Measurements from ENCODE around the gene CLEC1B. TPM values are rescaled to one million over a fixed set of nuclear protein-coding genes. Genes with fewer than 3 reads are reported as not detected.

The CLEC1B gene
- total RNA-seq, 2 donors from 2014 or later: not detected

DNA sequence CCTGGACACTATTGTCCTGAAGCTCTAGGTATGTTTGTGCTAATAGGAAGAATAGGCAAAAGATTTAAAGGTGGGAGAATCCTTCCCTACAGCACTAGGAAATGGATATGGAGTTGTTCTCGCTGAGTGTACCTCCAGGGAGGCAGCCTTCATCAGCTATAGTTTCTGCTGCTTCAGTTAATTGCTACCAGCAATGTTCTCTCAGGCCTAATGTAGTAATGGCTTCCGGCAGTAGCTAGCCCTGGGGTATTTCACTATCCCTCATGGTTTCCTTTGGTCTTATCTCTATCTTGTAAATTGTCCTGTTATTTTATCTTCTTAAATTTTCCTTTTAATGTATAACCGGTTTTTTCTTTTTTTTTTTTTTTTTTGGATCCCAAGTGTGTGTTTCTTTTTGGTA, 37.0 kb downstream of the CLEC1B start:
- no peak overlapping the region for H3K4me3 Mint-ChIP-seq
- H3K9me3 Mint-ChIP-seq: peaks cover 8% of the 10 kb centered on the region
- Histone ChIP-seq H3K27me3 (ENCODE audit: control insufficient read depth, insufficient read depth, low read length, poor library complexity, severe bottlenecking) (no peaks in the 10 kb centered on the region), H3K4me1 (ENCODE audit: control insufficient read depth, insufficient read depth, low read length) (peaks cover 14% of the 10 kb centered on the region), H3K9ac (ENCODE audit: extremely low read depth, low read length, poor library complexity, severe bottlenecking) (no peak overlapping the region), H3K27ac (ENCODE audit: low read depth, low read length) (no peak overlapping the region), H3K9me3 (ENCODE audit: control insufficient read depth, low read length) (no peaks in the 10 kb centered on the region), H3K4me3 (ENCODE audit: low read length) (no peak overlapping the region), H3K36me3 (ENCODE audit: control insufficient read depth, insufficient read depth, low read length) (no peaks in the 10 kb centered on the region)
- TF ChIP-seq, protein P1, sequence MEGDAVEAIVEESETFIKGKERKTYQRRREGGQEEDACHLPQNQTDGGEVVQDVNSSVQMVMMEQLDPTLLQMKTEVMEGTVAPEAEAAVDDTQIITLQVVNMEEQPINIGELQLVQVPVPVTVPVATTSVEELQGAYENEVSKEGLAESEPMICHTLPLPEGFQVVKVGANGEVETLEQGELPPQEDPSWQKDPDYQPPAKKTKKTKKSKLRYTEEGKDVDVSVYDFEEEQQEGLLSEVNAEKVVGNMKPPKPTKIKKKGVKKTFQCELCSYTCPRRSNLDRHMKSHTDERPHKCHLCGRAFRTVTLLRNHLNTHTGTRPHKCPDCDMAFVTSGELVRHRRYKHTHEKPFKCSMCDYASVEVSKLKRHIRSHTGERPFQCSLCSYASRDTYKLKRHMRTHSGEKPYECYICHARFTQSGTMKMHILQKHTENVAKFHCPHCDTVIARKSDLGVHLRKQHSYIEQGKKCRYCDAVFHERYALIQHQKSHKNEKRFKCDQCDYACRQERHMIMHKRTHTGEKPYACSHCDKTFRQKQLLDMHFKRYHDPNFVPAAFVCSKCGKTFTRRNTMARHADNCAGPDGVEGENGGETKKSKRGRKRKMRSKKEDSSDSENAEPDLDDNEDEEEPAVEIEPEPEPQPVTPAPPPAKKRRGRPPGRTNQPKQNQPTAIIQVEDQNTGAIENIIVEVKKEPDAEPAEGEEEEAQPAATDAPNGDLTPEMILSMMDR (conservative IDR thresholded peaks at IDR 0.05): no peak
- no peak overlapping the region for H3K27ac Mint-ChIP-seq
- no peaks in the 10 kb centered on the region for H3K36me3 Mint-ChIP-seq (ENCODE audit: low read depth)
- no peak for DNase-seq
- no peaks in the 10 kb centered on the region for H3K27me3 Mint-ChIP-seq (ENCODE audit: insufficient read depth)
- 100% methylated on average over 1 to 2 of the region's 3 CpGs for WGBS, 2 experiments (ENCODE audit: insufficient coverage in 1 of 2, insufficient read length in 1 of 2)
- H3K4me1 Mint-ChIP-seq: peaks cover 38% of the 10 kb centered on the region

DNA sequence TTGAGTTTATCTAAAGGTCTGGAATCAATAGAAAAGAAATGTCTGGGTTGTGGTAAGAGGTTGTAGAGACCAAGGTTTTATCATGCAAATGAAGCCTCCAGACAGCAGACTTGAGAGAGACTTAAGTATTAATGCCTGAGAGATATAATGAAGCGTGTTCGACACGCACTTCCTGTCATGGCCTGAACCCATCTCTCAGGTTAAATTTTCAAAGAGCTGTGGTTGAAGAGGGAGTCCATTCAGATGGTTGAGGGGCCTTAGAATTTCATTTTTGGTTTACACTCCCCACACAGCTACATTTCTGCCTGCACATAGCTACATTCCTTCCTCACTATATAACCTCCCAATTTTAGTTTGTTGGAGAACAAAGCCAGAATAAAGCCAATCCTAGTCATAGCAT, 37.8 kb downstream of the CLEC1B start:
- H3K27ac Mint-ChIP-seq: no peak overlapping the region
- TF ChIP-seq, protein P1 (conservative IDR thresholded peaks at IDR 0.05): no peak
- WGBS, 2 experiments (ENCODE audit: insufficient coverage in 1 of 2, insufficient read length in 1 of 2): 97% methylated on average over 3 of the region's 3 CpGs; no CpG with 5 or more reads in 1 of the 2 experiments
- Histone ChIP-seq H3K27ac (ENCODE audit: low read depth, low read length) (no peak overlapping the region), H3K4me1 (ENCODE audit: control insufficient read depth, insufficient read depth, low read length) (peaks cover 14% of the 10 kb centered on the region), H3K27me3 (ENCODE audit: control insufficient read depth, insufficient read depth, low read length, poor library complexity, severe bottlenecking) (no peaks in the 10 kb centered on the region), H3K9me3 (ENCODE audit: control insufficient read depth, low read length) (no peaks in the 10 kb centered on the region), H3K9ac (ENCODE audit: extremely low read depth, low read length, poor library complexity, severe bottlenecking) (no peak overlapping the region), H3K36me3 (ENCODE audit: control insufficient read depth, insufficient read depth, low read length) (no peaks in the 10 kb centered on the region), H3K4me3 (ENCODE audit: low read length) (no peak overlapping the region)
- peaks cover 38% of the 10 kb centered on the region for H3K4me1 Mint-ChIP-seq
- no peaks in the 10 kb centered on the region for H3K36me3 Mint-ChIP-seq (ENCODE audit: low read depth)
- no peak for DNase-seq
- no peak overlapping the region for H3K4me3 Mint-ChIP-seq
- H3K9me3 Mint-ChIP-seq: peaks cover 2% of the 10 kb centered on the region
- no peaks in the 10 kb centered on the region for H3K27me3 Mint-ChIP-seq (ENCODE audit: insufficient read depth)

DNA sequence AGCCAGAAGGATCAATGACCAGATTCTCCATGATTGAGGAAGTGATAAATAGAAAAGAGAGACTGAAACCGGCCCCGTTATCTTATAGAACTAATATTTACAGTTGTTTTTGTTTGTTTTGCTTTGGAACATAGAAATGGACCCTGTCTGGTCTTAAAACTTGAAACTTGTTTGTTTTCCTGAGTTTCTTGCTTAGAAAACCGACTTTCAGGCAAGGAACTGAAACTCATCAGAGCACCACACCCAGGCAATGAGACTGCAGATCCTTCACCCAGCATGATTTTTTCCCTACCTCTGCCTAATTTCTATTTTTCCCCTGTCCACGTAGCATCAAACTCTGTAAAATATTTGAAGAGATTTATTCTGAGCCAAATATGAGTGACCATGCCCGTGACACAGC, 38.3 kb downstream of the CLEC1B start:
- Histone ChIP-seq H3K27ac (ENCODE audit: low read depth, low read length) (no peak overlapping the region), H3K36me3 (ENCODE audit: control insufficient read depth, insufficient read depth, low read length) (no peaks in the 10 kb centered on the region), H3K27me3 (ENCODE audit: control insufficient read depth, insufficient read depth, low read length, poor library complexity, severe bottlenecking) (no peaks in the 10 kb centered on the region), H3K4me3 (ENCODE audit: low read length) (no peak overlapping the region), H3K9me3 (ENCODE audit: control insufficient read depth, low read length) (no peaks in the 10 kb centered on the region), H3K9ac (ENCODE audit: extremely low read depth, low read length, poor library complexity, severe bottlenecking) (no peak overlapping the region), H3K4me1 (ENCODE audit: control insufficient read depth, insufficient read depth, low read length) (peaks cover 14% of the 10 kb centered on the region)
- TF ChIP-seq, protein P1 (conservative IDR thresholded peaks at IDR 0.05): no peak
- 90 to 100% methylated on average over 3 to 5 of the region's 5 CpGs for WGBS, 2 experiments (ENCODE audit: insufficient coverage in 1 of 2, insufficient read length in 1 of 2)
- Mint-ChIP-seq H3K4me3 (no peak overlapping the region), H3K27ac (no peak overlapping the region), H3K4me1 (peaks cover 38% of the 10 kb centered on the region), H3K36me3 (ENCODE audit: low read depth) (no peaks in the 10 kb centered on the region), H3K27me3 (ENCODE audit: insufficient read depth) (no peaks in the 10 kb centered on the region), H3K9me3 (no peaks in the 10 kb centered on the region)
- DNase-seq: no peak
